Panc1 (cell line): ENCODE measurements around the gene CISD1. TPM values are rescaled to one million over a fixed set of nuclear protein-coding genes. Genes with fewer than 3 reads are reported as not detected.
A peak's percentile ranks its signal among the peaks of the same experiment; 100 is the strongest.

Source experiments
- ATAC-seq: fragments of 200-7000 bp; cut with Tn5 transposase; 2 replicates; pipeline ENCODE4 v1.9.1; 2020; ENCODE audit warnings: mild to moderate bottlenecking, moderate library complexity
- Bru-seq: library from RNA; stranded (reverse); fragments of 400-500 nt; gene quantifications from one replicate; lab custom pipeline; 2021; lab: Mats Ljungman, UMichigan
- BruChase-seq, 2 experiments: library from RNA; stranded (reverse); fragments of 400-500 nt; gene quantifications; one replicate each; lab custom pipeline; 2021; lab: Mats Ljungman, UMichigan
- BruUV-seq: library from RNA; stranded (reverse); fragments of 400-500 nt; replicated peaks from 2 replicates; lab custom pipeline; 2021; lab: Mats Ljungman, UMichigan
- CTCF ChIA-PET: fragments of 300-600 bp; sonication (Branson Sonifier 250); formaldehyde crosslinking; loops from one replicate; lab custom pipeline; 2022; ENCODE audit warnings: antibody characterized with exemption; lab: Charles Lee
- POLR2A ChIA-PET: fragments of 300-600 bp; sonication (Branson Sonifier 250); formaldehyde crosslinking; loops from one replicate; lab custom pipeline; 2022; ENCODE audit warnings: antibody characterized with exemption; lab: Charles Lee
- DNase-seq: peaks from one replicate; pipeline ENCODE4 v3.0.0-alpha.2; 2010; ENCODE audit warnings: low read depth, low spot score
- H3K27ac ChIP-seq: 2 replicates; pipeline ENCODE4 v1.5.1; 2011; ENCODE audit warnings: mild to moderate bottlenecking, low read length, inconsistent platforms
- H3K27me3 ChIP-seq: fragments of 200-500 bp; sonication (Bioruptor generic); 2 replicates; pipeline ENCODE4 v1.6.0; 2014; ENCODE audit warnings: low read length, inconsistent platforms; ENCODE audit not compliant: control insufficient read depth, insufficient read depth
- H3K36me3 ChIP-seq: fragments of 200-500 bp; sonication (Bioruptor generic); 2 replicates; pipeline ENCODE4 v1.5.1; 2014; ENCODE audit warnings: inconsistent platforms, mild to moderate bottlenecking, low read length, moderate library complexity; ENCODE audit not compliant: control insufficient read depth, insufficient read depth
- H3K4me1 ChIP-seq: 2 replicates; pipeline ENCODE4 v1.5.1; 2011; ENCODE audit warnings: inconsistent platforms, mild to moderate bottlenecking, low read length, moderate library complexity; ENCODE audit not compliant: control insufficient read depth, insufficient read depth
- H3K4me3 ChIP-seq, 2 experiments: 2 replicates each; pipeline ENCODE4 v1.5.1; 2011 to 2012; ENCODE audit warnings: low read depth in 2 of 2, low read length in 2 of 2, mild to moderate bottlenecking in 2 of 2, inconsistent platforms in 1 of 2, moderate library complexity in 1 of 2
- H3K9me3 ChIP-seq: fragments of 200-500 bp; sonication (Bioruptor generic); 2 replicates; pipeline ENCODE4 v1.5.1; 2014; ENCODE audit warnings: low read depth, mild to moderate bottlenecking, inconsistent platforms, low read length, moderate library complexity; ENCODE audit not compliant: control insufficient read depth, insufficient read depth
- POLR2AphosphoS5 ChIP-seq: IDR thresholded peaks from 2 replicates; pipeline ENCODE4 v1.6.1; 2012; ENCODE audit warnings: mild to moderate bottlenecking, low read depth, low read length, moderate library complexity
- SIN3A ChIP-seq: IDR thresholded peaks from 2 replicates; pipeline ENCODE4 v1.6.1; 2012; ENCODE audit warnings: low read depth, mild to moderate bottlenecking, low read length, moderate library complexity, borderline replicate concordance; ENCODE audit not compliant: insufficient read depth
- TCF7L2 ChIP-seq: IDR thresholded peaks from 2 replicates; pipeline ENCODE4 v1.6.1; 2011; ENCODE audit warnings: mild to moderate bottlenecking, low read depth, low read length, inconsistent platforms
- in situ Hi-C: cut with HindIII; loops from 2 replicates; pipeline ENCODE4 v1.10.0; 2016; ENCODE audit warnings: low sequenced_read_pairs, low pct_unique_long_range_greater_than_20kb
- intact Hi-C: fragments of 100-400 bp; cut with micrococcal nuclease; formaldehyde crosslinking; loops from one replicate; pipeline ENCODE4 v1.10.0; 2022; ENCODE audit not compliant: unreplicated experiment
- long read RNA-seq: library from polyadenylated mRNA; unstranded; transcript quantifications from one replicate; pipeline ENCODE4 v2.0.0, GENCODE V29; 2021; ENCODE audit not compliant: unreplicated experiment
- polyA plus RNA-seq: library from polyadenylated mRNA; unstranded; fragments of >200 nt; gene quantifications from one replicate; pipeline ENCODE4 v1.2.1, GENCODE V29; 2012; ENCODE audit warnings: missing spikeins; ENCODE audit not compliant: insufficient read length
- total RNA-seq: library from RNA; stranded (reverse); gene quantifications from one replicate; pipeline ENCODE4 v1.2.1, GENCODE V29; 2021; ENCODE audit not compliant: unreplicated experiment
- TF ChIP-seq, protein P1 (sequence below), 2 experiments: IDR thresholded peaks; 2 replicates each; pipeline ENCODE4 v1.6.1; 2011 to 2012; ENCODE audit warnings: low read depth in 2 of 2, control low read depth in 1 of 2, low read length in 1 of 2, mild to moderate bottlenecking in 1 of 2, moderate library complexity in 1 of 2; ENCODE audit not compliant: insufficient read depth in 1 of 2
- TF ChIP-seq, protein P2 (sequence below): fragments of 450-650 bp; IDR thresholded peaks from 2 replicates; pipeline ENCODE4 v1.5.1; 2017; ENCODE audit warnings: mild to moderate bottlenecking

CISD1 gene
- 64.1 TPM for total RNA-seq
- polyA plus RNA-seq, result 46.5 TPM
- percentile 86 among the genes with signal in this experiment for Bru-seq, nascent RNA
- BruChase-seq, experiment 1, labeled RNA remaining after a 2-hour chase, result percentile 70 among the genes with signal in this experiment
- percentile 78 among the genes with signal in this experiment for BruChase-seq, experiment 2, labeled RNA remaining after a 6-hour chase
- long read RNA-seq, transcript CISD1-201 (3 exons, 2,479 nt), result major isoform, 44 of 70 reads
- long read RNA-seq, partial matches to known transcripts, result 22 of 70 reads
- long read RNA-seq, other reads (novel, unspliced or antisense), result 4 of 70 reads

DNA sequence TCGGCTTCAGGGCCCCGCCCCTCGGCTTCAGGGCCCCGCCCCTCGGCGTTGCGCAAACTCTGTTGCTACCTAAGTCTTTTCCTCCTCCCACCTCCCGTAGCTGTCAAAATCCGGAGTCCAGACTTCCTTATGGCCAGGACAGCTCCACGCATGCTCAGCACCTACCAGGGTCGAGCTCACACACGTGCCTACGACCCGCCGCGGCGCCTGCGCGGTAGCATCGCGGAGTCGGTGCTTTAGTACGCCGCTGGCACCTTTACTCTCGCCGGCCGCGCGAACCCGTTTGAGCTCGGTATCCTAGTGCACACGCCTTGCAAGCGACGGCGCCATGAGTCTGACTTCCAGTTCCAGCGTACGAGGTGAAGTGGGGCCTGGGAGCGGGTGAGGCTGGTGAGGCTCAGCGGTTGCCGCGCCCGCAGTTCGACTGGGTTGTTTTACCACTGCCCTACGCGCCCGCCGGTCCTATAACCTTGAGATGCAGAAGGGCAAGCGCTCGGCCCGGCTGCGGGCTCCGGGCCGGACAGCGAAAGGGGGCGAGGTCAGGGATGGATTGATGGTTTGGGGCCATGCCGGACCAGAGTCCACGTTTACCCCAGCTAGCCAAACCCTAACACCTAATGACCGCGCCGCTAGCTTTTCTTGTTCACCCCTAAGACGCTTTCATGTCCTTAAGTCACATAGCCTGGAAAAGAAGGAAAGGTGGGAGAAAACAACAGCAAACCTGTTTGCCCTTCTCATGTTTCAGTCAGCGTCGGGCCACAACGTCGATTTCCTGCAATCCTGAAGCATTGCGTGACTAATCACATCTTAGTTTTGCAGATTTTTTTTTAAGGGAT, at the start of gene CISD1:
Gene CISD1 (plus strand): TSS at position 217 of the 836 bp plus-strand sequence. CDS start 112 bp downstream, at position 329.
- Histone ChIP-seq H3K27me3 (no peaks in the 10 kb centered on the region), H3K4me3 (peak within 1 kb of the TSS; percentile 92 to 97), H3K27ac (peak within 1 kb of the TSS; percentile 98), H3K4me1 (peaks cover 22% of the 10 kb centered on the region), H3K9me3 (no peaks in the 10 kb centered on the region), H3K36me3 (no peaks in the 10 kb centered on the region)
- CTCF ChIA-PET, result interaction anchor here (1.1 kb wide), 1 partner anchor 22 kb away, joined by 6 read pairs; no protein-coding TSS in a partner anchor
- TF ChIP-seq TCF7L2 (peak; percentile 90), SIN3A (peak; percentile 61; the same call in 1 of the 2 replicates), POLR2AphosphoS5 (peak; percentile 84)
- TF ChIP-seq, protein P1, sequence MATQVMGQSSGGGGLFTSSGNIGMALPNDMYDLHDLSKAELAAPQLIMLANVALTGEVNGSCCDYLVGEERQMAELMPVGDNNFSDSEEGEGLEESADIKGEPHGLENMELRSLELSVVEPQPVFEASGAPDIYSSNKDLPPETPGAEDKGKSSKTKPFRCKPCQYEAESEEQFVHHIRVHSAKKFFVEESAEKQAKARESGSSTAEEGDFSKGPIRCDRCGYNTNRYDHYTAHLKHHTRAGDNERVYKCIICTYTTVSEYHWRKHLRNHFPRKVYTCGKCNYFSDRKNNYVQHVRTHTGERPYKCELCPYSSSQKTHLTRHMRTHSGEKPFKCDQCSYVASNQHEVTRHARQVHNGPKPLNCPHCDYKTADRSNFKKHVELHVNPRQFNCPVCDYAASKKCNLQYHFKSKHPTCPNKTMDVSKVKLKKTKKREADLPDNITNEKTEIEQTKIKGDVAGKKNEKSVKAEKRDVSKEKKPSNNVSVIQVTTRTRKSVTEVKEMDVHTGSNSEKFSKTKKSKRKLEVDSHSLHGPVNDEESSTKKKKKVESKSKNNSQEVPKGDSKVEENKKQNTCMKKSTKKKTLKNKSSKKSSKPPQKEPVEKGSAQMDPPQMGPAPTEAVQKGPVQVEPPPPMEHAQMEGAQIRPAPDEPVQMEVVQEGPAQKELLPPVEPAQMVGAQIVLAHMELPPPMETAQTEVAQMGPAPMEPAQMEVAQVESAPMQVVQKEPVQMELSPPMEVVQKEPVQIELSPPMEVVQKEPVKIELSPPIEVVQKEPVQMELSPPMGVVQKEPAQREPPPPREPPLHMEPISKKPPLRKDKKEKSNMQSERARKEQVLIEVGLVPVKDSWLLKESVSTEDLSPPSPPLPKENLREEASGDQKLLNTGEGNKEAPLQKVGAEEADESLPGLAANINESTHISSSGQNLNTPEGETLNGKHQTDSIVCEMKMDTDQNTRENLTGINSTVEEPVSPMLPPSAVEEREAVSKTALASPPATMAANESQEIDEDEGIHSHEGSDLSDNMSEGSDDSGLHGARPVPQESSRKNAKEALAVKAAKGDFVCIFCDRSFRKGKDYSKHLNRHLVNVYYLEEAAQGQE (IDR thresholded peaks at IDR 0.05; ENCODE audit: insufficient read depth in 1 of 2, low read depth in 2 of 2, low read length in 1 of 2), result no peak
- TF ChIP-seq, protein P2, sequence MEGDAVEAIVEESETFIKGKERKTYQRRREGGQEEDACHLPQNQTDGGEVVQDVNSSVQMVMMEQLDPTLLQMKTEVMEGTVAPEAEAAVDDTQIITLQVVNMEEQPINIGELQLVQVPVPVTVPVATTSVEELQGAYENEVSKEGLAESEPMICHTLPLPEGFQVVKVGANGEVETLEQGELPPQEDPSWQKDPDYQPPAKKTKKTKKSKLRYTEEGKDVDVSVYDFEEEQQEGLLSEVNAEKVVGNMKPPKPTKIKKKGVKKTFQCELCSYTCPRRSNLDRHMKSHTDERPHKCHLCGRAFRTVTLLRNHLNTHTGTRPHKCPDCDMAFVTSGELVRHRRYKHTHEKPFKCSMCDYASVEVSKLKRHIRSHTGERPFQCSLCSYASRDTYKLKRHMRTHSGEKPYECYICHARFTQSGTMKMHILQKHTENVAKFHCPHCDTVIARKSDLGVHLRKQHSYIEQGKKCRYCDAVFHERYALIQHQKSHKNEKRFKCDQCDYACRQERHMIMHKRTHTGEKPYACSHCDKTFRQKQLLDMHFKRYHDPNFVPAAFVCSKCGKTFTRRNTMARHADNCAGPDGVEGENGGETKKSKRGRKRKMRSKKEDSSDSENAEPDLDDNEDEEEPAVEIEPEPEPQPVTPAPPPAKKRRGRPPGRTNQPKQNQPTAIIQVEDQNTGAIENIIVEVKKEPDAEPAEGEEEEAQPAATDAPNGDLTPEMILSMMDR, result no peak
- DNase-seq (peak; percentile 98), ATAC-seq (peak; percentile 87)
- BruUV-seq, result no TSS peak
- in situ Hi-C loops (no loop called here), intact Hi-C loops (no loop called here)
- POLR2A ChIA-PET, result interaction anchor here (0.6 kb wide), 1 partner anchor 91 kb away, joined by 3 read pairs; no protein-coding TSS in a partner anchor

DNA sequence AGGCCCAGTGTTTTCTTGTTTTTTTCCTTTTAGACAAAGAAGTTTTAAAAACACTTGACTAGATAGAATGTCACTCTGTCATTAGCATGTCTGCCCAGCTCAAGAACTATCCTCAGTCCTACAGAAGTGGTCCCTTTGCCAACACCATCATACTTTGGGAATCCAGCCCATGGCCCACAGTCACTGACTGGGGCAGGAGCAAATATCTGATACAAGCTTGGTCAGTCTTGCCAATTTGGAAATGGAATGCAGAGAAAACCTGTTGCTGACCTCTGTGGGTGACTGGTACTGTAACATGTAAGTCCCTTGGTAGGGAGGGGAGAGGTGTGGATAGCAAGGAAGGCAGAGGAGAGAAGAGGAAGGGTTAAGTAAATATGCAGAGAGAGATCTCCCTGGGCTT, 49.1 kb upstream of the CISD1 start:
- ChIA-PET CTCF (no interaction called here), POLR2A (no interaction called here)
- TF ChIP-seq, protein P1 (IDR thresholded peaks at IDR 0.05; ENCODE audit: insufficient read depth in 1 of 2, low read depth in 2 of 2, low read length in 1 of 2), result no peak
- no peak overlapping the region for H3K27ac ChIP-seq
- H3K4me3 ChIP-seq, result no peak overlapping the region
- H3K9me3 ChIP-seq, result no peaks in the 10 kb centered on the region
- no peaks in the 10 kb centered on the region; the same call in 1 of the 2 replicates for H3K36me3 ChIP-seq
- in situ Hi-C loops, result no loop called here
- intact Hi-C loops, result no loop called here
- no TSS peak for BruUV-seq
- no peaks in the 10 kb centered on the region for H3K27me3 ChIP-seq
- ATAC-seq (no peak), DNase-seq (no peak)
- no peaks in the 10 kb centered on the region for H3K4me1 ChIP-seq
